ENCODE results near the gene CPT2. TPM values are rescaled to one million over a fixed set of nuclear protein-coding genes. Genes with fewer than 3 reads are reported as not detected.
A peak's percentile ranks its signal among the peaks of the same experiment; 100 is the strongest.

The CPT2 gene
- total RNA-seq, 6 donors from 2014 or later: 16.8 to 39.2 (median 27.6) TPM

DNA sequence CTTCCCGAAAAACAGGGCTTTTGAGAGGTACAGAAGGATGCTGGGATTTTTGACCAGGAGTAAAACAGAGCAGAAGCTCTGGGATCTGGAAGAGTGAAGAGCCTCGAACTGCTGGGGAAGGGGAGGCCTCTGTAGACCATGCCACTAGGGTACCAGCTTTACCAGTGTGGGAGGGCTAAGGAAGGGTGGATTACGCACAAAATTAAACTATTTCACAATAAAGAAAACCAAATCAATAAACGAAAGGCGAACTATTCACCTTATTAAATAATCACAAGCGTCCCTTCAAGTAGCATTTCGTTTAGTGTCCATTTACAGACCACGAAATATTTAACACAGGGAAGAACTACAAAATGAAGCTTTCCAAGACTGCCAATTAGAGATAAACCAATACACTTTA is 23.1 kb downstream of the CPT2 start:
- DNase-seq (no peak), ATAC-seq (ENCODE audit: low FRiP score in 2 of 2) (no peak)
- WGBS, 2 donors: 22 to 33% methylated on average over 8 of the region's 8 CpGs
- Histone ChIP-seq H3K4me1 (peaks cover 8 to 17% (median 15%) of the 10 kb centered on the region in 4 donors), H3K36me3 (peaks cover 0 to 38% (median 14%) of the 10 kb centered on the region in 4 donors), H3K27me3 (no peaks in the 10 kb centered on the region), H3K4me3 (peak overlapping the region; percentile 59 to 85 (median 72)), H3K27ac (peak overlapping the region; percentile 90 to 100 (median 96)), H3K9me3 (no peaks in the 10 kb centered on the region)
- TF ChIP-seq EP300 (IDR thresholded peaks at IDR 0.05) (no peak), POLR2AphosphoS5 (IDR thresholded peaks at IDR 0.05) (no peak), POLR2A (IDR thresholded peaks at IDR 0.05) (no peak)
- TF ChIP-seq, protein P1, sequence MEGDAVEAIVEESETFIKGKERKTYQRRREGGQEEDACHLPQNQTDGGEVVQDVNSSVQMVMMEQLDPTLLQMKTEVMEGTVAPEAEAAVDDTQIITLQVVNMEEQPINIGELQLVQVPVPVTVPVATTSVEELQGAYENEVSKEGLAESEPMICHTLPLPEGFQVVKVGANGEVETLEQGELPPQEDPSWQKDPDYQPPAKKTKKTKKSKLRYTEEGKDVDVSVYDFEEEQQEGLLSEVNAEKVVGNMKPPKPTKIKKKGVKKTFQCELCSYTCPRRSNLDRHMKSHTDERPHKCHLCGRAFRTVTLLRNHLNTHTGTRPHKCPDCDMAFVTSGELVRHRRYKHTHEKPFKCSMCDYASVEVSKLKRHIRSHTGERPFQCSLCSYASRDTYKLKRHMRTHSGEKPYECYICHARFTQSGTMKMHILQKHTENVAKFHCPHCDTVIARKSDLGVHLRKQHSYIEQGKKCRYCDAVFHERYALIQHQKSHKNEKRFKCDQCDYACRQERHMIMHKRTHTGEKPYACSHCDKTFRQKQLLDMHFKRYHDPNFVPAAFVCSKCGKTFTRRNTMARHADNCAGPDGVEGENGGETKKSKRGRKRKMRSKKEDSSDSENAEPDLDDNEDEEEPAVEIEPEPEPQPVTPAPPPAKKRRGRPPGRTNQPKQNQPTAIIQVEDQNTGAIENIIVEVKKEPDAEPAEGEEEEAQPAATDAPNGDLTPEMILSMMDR (IDR thresholded peaks at IDR 0.05): no peak

DNA sequence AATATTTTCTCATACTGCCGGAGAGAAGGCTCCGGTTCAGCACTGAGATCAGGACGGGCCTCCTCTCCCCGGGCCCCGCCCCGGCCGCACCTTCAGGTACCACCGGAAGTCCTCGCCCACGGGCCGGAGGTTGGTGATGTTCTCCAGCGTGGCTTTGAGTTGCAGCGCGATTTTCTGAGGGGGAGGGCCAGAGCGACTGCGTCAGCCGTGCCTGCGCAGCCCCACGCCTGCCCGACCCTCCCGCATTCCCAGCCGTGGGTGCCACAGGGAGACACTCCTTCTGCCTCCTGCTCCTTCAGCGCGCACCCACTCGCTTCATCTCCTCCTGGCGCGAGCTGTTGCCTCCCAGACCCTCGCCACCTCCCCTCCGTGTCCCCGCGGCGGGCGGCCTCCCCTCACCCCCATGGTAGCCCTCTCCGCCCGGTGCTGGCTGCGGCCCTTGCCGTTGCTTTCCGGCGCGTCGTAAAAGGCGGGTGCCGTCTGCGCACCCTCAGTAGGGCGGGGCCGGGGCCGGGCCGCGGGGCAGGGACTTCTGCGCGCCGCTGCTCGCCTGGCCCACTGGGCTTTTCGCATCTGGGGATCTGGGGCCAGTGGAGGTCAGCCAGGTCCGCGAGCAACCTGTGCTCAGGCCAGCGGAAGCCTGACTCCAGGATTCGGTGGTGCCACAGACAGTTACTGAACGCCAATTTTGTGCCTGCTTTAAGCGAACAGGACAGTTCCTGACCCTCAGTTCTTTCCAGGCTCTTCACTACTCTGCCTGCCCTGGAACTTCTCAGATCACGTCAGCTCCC is 23.7 kb downstream of the CPT2 start, which contains the start of gene CZIB:
Gene CZIB (minus strand): TSS at position 464 of the 791 bp plus-strand sequence. CDS start 59 bp downstream, at position 405.
- ATAC-seq (ENCODE audit: low FRiP score in 2 of 2) (peak; percentile 98 to 100), DNase-seq (peak; percentile 94 to 98)
- H3K27me3 ChIP-seq: no peaks in the 10 kb centered on the region
- 0 to 1% methylated on average over 16 to 57 of the region's 61 CpGs for WGBS, 2 donors
- TF ChIP-seq POLR2A (IDR thresholded peaks at IDR 0.05) (peak; percentile 57 to 98 (median 85)), EP300 (IDR thresholded peaks at IDR 0.05) (peak in 1 of 4 donors; percentile 66), POLR2AphosphoS5 (IDR thresholded peaks at IDR 0.05) (peak; percentile 96 to 98)
- TF ChIP-seq, protein P1 (IDR thresholded peaks at IDR 0.05): peak in 1 of 6 experiments; percentile 18
- H3K9me3 ChIP-seq: no peaks in the 10 kb centered on the region
- peaks cover 0 to 31% (median 11%) of the 10 kb centered on the region in 4 donors for H3K36me3 ChIP-seq
- peak within 1 kb of the TSS; percentile 59 to 85 (median 72) for H3K4me3 ChIP-seq
- H3K27ac ChIP-seq: peak within 1 kb of the TSS; percentile 90 to 100 (median 96)
- peaks cover 8 to 17% (median 15%) of the 10 kb centered on the region in 4 donors for H3K4me1 ChIP-seq

DNA sequence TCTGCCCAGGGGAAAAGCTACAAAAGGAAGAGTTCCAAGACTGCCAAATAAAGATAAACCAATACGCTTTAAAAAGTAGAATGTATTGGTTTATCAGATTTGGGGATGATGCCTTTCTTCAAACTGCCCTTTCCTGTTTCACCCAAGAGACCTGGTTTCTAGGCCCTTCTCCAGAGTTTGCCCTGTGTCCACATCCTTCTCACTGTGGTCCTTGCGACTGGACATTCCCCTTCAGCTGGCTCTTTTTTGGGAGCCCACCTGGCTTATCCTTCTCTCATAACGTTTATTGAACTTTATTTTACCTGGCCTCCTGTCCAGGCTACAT is 24.3 kb downstream of the CPT2 start:
- DNase-seq (no peak), ATAC-seq (ENCODE audit: low FRiP score in 2 of 2) (no peak)
- Histone ChIP-seq H3K9me3 (no peaks in the 10 kb centered on the region), H3K36me3 (peaks cover 0 to 29% (median 11%) of the 10 kb centered on the region in 4 donors), H3K27me3 (no peaks in the 10 kb centered on the region), H3K4me3 (peak overlapping the region; percentile 59 to 85 (median 72)), H3K4me1 (peaks cover 8 to 17% (median 15%) of the 10 kb centered on the region in 4 donors), H3K27ac (peak overlapping the region; percentile 90 to 100 (median 96))
- 46 to 54% methylated on average over 3 of the region's 3 CpGs for WGBS, 2 donors
- no peak for TF ChIP-seq POLR2AphosphoS5 (IDR thresholded peaks at IDR 0.05)
- TF ChIP-seq POLR2A (IDR thresholded peaks at IDR 0.05): no peak
- TF ChIP-seq, protein P1 (IDR thresholded peaks at IDR 0.05): no peak

DNA sequence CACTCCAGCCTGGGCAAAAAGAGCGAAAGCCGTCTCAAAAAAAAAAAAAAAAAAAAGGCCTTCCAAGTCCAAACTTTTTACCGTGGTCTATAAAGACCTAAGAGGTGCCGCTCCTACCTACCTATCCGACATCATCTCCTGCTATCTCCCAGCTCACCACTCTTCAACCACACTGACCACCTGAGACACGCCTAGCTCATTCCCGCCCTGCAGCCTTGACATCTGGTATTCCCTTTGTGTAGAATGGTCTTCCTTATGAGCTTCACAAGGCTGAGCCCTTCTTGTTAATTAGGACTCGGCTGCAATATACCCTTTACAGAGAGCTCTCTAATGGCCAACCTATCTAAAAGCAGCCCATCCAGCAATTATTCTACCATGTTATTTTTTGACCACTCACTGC is 41.0 kb downstream of the CPT2 start:
- peaks cover 16 to 31% (median 22%) of the 10 kb centered on the region in 4 donors for H3K4me1 ChIP-seq
- H3K9me3 ChIP-seq: no peaks in the 10 kb centered on the region
- 31 to 38% methylated on average over 8 of the region's 8 CpGs for WGBS, 2 donors
- DNase-seq (no peak), ATAC-seq (ENCODE audit: low FRiP score in 2 of 2) (no peak)
- peak overlapping the region; percentile 75 to 100 (median 88) for H3K4me3 ChIP-seq
- no peak for TF ChIP-seq POLR2A (IDR thresholded peaks at IDR 0.05)
- TF ChIP-seq, protein P1 (IDR thresholded peaks at IDR 0.05): no peak
- H3K27ac ChIP-seq: peak overlapping the region in 3 of 4 donors; percentile 56 to 92 (median 87)
- H3K27me3 ChIP-seq: no peaks in the 10 kb centered on the region
- H3K36me3 ChIP-seq: peaks cover 9 to 36% (median 28%) of the 10 kb centered on the region in 4 donors
